GM19467 (cell line): ENCODE results near the gene CACNB4.

Source experiments
- ATAC-seq: cut with Tn5 transposase; IDR thresholded peaks from one replicate; pipeline ENCODE4 v1.9.1; 2021; ENCODE audit warnings: mild to moderate bottlenecking, moderate library complexity; ENCODE audit not compliant: unreplicated experiment

Gene CACNB4

DNA sequence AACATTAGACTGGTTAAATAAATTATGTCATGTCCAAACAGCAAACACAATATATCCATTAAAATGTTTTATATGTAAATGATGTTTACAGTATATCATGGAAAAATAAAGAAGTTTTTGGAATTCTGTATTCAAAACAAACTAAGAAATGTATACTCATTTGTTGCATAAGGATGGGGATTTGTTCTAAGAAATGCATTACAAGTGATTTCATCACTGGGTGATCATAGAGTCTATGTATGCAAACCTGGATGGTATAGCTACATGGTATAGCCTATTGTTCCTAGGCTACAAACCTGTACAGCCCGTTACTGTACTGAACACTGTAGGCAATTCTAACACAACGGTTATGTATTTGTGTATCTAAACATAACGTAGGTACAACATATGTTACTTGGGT, 305.7 kb downstream of the CACNB4 start:
- no peak for ATAC-seq

DNA sequence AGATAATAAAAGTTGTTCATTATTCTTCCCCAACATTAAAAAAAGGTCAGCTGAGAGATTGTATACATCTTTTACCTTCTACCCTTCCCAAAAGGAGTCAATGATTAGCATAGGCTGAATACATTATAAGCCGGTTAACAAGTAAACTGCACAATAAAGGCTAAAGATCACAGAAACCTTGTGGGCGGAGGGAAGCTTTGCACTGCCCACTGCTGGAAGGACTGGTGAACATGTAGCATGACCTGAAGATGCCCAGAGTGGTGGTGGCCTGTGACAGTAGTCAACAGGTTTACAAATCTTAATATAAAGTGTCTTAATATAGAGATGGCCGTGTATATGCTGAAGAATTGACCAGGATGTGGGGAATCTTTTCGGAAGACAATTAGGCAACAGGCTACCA, 306.3 kb downstream of the CACNB4 start:
- no peak for ATAC-seq

DNA sequence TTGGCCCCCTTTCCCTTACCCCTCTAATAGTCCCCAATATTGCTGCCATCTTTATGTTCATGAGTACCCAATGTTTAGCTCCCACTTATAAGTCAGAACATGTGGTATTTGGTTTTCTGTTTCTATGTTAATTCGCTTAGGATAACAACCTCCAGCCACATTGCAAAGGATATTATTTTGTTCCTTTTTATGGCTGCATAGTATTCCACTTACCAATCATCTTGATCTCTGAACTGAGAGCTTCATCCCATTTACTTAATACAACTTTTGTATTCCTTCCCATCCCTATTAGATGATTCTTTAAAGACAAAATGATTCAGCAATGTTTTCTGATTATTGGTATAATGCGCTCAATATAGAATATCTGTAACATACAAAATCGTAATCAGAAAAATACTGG, 307.3 kb downstream of the CACNB4 start:
- ATAC-seq = no peak

DNA sequence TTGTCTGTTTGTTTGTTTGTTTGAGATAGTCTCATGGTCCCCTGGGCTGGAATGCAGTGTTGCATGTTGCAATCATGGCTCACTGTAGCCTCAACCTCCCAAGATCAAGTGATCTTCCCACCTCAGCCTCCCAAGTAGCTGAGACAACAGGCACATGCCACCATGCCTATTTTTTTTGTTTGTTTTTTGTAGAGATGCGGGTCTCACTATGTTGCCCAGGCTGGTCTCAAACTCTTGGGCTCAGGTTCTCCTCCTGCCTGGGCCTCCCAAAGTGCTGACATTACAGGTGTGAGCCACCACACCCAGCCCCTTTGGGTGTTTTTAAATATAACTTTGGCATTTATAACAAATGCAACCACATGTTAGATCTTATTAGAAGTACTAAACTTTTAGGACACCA, 308.2 kb downstream of the CACNB4 start:
- no peak for ATAC-seq

DNA sequence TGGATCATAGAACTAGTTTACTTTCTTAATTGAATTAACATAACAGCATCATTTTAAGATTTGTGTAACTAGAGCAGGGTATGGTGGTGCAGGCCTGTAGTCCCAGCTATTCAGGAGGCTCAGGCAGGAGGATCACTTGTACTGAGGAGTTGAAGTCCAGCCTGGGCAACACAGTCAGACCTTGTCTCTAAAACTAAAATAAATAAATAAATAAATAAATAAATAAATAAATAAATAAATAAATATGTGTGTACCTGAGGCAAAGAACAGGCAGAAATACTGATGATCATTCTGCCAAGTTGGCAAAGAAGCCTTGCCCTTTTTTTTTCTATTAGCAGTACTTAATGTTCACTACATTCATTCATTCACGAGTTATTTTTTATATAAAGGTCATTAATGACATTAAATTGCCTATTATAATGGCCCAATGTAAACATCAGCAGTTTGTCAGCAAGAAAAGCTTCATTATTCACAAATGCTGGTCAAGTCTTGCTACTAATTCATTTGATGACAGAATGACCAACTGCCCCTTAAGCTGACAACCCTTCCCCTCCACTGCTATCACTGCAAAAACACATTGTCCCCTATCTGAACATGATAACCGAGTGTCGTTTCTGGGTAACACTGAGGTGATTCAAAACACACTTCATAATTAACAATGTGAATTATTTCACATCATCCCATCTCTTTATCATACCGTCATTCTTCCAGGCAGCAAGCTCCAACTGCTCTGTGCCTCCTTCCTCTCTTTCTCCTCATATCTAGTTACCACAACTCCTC, 309.6 kb downstream of the CACNB4 start:
- ATAC-seq = no peak

DNA sequence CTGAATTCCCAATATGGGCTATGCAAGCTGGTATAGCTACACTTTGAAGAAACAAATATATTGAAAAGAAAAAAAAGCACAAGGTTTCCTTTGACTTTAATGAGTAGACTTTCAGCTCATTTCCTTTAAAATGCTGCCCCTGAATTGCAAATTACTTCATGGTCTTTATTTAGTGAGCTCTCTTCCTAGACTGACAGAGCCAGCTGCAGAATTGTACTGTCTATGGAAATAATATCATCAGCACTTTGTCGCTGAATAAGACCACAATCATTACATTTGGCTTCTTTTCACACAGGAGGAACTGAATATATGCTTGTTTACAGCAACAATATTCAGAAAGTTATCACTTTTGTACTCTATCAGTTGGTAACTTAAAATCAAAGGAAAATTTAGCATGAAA, 312.4 kb downstream of the CACNB4 start:
- no peak for ATAC-seq

DNA sequence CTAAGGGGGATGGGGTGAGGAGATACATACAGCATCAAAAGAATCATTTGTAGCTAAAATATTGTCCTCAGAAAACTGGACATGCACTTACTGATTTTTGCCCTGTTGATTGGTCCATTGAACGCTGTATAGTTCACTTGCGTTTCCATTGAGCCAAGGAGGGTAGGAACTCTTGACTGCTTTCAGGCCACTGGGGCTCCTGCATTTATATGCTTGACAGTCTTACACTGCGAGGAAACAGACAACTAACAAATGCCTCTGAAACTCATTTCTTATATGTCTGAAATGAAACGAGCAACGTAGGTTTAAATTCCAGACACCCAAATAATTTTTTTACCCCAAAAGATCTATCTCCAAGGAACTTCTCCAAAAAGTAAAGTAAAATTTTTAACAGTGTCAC, 312.8 kb downstream of the CACNB4 start:
- ATAC-seq = no peak

DNA sequence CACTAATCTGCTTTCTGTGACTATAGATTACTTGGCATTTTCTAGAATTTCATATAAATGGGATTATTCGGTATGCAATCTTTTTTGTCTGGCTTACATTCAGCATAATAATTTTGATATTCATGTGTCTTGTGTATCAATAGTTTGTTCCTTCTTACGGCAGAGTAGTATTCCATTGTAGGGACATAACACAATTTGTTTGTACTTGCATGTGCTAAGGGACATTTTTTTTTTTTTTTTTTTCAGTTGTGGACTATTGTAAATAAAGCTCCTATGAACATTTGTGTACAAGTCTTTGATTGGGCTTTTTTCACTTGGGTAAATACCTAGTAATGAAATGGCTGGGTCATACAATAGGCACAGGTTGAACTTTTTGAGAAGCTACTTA, 315.7 kb downstream of the CACNB4 start:
- ATAC-seq = no peak
